Ascending aorta (tissue), 2 donors: ENCODE results near the gene LILRB1. TPM values are rescaled to one million over a fixed set of nuclear protein-coding genes. Genes with fewer than 3 reads are reported as not detected.

Experiments used
- DNase-seq, 2 donors: peaks; one replicate each; pipeline ENCODE4 v3.0.0-alpha.2; 2019; ENCODE audit warnings: low spot score in 2 of 2
- H3K27ac ChIP-seq, 2 donors: fragments of 200-600 bp; sonication (generic); one replicate each; pipeline ENCODE4 v1.5.1; 2016 to 2017; ENCODE audit warnings: mild to moderate bottlenecking in 1 of 2
- H3K27me3 ChIP-seq: fragments of 200-600 bp; sonication (generic); one replicate; pipeline ENCODE4 v1.5.1; 2017
- H3K36me3 ChIP-seq, 2 donors: fragments of 200-600 bp; sonication (generic); one replicate each; pipeline ENCODE4 v1.5.1; 2016
- H3K4me1 ChIP-seq, 2 donors: fragments of 200-600 bp; sonication (generic); one replicate each; pipeline ENCODE4 v1.5.1; 2016 to 2017; ENCODE audit warnings: mild to moderate bottlenecking in 1 of 2
- H3K4me3 ChIP-seq, 2 donors: fragments of 200-600 bp; sonication (generic); one replicate each; pipeline ENCODE4 v1.5.1; 2016 to 2017; ENCODE audit warnings: mild to moderate bottlenecking in 1 of 2
- H3K9me3 ChIP-seq, 2 donors: fragments of 200-600 bp; sonication (generic); one replicate each; pipeline ENCODE4 v1.5.1; 2016
- CTCF ChIP-seq, 3 experiments: fragments of 200-600 bp in 2 of 3; fragments of 450-650 bp in 1 of 3; sonication (generic) in 2 of 3; IDR thresholded peaks; one replicate each; pipeline ENCODE4 v1.5.1; 2016 to 2019; ENCODE audit warnings: antibody characterized with exemption in 3 of 3, mild to moderate bottlenecking in 1 of 3, moderate library complexity in 1 of 3
- intact Hi-C: fragments of 100-400 bp; cut with DNase I; formaldehyde crosslinking; loops from one replicate; pipeline ENCODE4 v1.15.1; 2023
- total RNA-seq: library from RNA; depleted of rRNA; stranded (reverse); fragments of >200 nt; gene quantifications from one replicate; pipeline ENCODE4 v1.1.0, GENCODE V29; 2016

Gene LILRB1
- total RNA-seq, 1 donor from 2014 or later, result 2.7 TPM

- no peaks in the 10 kb centered on the region for H3K27me3 ChIP-seq
- H3K27ac ChIP-seq, result no peak overlapping the region
- intact Hi-C loops, result no loop called here
- H3K4me1 ChIP-seq, result no peaks in the 10 kb centered on the region
- H3K36me3 ChIP-seq, result no peaks in the 10 kb centered on the region
- TF ChIP-seq CTCF (IDR thresholded peaks at IDR 0.05), result no peak
- no peak for DNase-seq
- no peak overlapping the region for H3K4me3 ChIP-seq
- H3K9me3 ChIP-seq, result no peaks in the 10 kb centered on the region
Observed at GRCh38 chr19:54600212-54600611, 30.1 kb upstream of the LILRB1 start.

DNA sequence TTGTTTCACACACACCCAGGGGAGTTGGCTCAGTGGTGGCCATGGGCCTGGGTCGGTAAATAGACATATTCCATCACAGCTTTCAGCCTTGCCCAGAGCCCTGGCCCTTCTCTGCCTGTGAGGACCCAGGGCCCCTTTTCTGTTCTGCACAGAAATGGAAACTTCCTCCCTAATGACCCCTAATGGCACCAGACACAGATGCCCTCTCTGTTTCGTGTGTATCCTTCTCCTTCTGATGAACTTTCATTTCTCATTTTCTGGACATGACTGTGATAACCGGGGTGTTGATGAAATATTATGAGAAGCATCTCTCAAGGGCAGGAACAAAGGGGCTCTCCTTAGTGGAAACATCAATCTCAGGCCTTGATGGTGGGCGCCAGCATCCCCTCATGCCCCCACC, 24.1 kb upstream of the LILRB1 start:
- peaks cover 0 to 3% of the 10 kb centered on the region in 2 donors for H3K9me3 ChIP-seq
- no peak for TF ChIP-seq CTCF (IDR thresholded peaks at IDR 0.05)
- H3K27ac ChIP-seq, result no peak overlapping the region
- intact Hi-C loops, result no loop called here
- H3K4me3 ChIP-seq, result no peak overlapping the region
- no peaks in the 10 kb centered on the region for H3K27me3 ChIP-seq
- no peak for DNase-seq
- H3K4me1 ChIP-seq, result no peaks in the 10 kb centered on the region
- H3K36me3 ChIP-seq, result no peaks in the 10 kb centered on the region

DNA sequence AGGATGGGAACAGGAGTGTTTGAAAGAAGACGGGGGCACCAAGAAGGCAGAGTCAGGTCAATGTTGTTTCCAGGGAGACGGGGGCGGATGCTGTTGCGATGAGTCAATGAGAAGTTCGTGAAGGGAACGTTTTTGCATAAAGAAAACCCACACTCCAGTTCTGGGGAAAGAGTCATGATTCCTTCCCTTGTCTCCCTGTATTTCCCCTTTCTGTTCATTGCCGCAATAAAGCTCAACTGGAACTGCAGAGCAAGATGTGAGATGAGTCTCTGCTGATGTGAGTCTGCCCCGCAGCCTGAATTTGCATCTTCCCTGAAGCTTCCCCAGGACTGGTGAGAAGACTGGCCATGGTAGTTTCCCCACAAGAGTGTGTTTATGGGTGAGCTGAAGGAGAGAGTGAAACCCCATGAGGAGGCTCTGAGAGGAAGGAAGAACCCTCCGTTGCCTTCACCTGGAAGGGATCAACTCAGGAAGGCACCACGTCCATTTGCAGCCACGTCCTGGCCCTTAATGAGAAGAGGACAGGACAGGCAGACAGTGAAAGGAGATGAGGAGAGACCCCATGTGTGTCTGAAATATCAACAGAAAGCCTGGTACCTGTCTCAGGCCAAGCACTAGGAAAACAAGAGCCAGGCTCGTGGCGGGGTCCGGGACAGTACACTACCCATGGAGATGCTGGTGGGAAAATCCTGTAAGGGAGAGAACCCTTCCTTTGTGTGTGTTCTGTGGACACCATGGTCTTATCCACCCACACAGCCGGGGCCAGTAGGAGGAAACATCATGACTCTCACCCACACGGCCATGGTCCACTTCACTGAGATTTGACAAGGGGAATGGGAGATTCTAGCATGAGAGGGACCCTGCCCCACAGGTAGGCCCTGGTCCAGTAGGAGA, 23.1 kb upstream of the LILRB1 start:
- Histone ChIP-seq H3K27me3 (no peaks in the 10 kb centered on the region), H3K4me3 (no peak overlapping the region), H3K9me3 (peaks cover 0 to 3% of the 10 kb centered on the region in 2 donors), H3K27ac (no peak overlapping the region), H3K36me3 (no peaks in the 10 kb centered on the region), H3K4me1 (no peaks in the 10 kb centered on the region)
- no peak for DNase-seq
- TF ChIP-seq CTCF (IDR thresholded peaks at IDR 0.05), result no peak
- intact Hi-C loops, result no loop called here

DNA sequence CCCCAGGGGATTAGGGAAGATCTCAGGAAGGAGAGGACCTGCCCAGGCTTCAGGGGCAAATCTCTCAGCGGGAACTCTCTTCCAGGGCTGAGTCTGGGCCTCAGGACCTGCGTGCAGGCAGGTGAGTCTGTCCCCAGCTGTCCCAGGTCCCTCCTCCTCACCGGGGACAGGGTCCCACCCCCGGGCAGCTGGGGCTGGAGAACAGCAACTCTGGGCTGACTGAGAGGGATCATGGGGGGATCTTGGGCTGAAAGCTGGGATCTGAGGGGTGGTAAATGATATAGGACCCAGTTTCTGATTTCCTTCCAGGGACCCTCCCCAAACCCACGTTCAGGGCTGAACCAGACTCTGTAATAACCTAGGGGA, 22.5 kb upstream of the LILRB1 start:
- H3K36me3 ChIP-seq, result no peaks in the 10 kb centered on the region
- no peak overlapping the region for H3K4me3 ChIP-seq
- no peak for TF ChIP-seq CTCF (IDR thresholded peaks at IDR 0.05)
- no peaks in the 10 kb centered on the region for H3K4me1 ChIP-seq
- intact Hi-C loops, result no loop called here
- no peaks in the 10 kb centered on the region for H3K27me3 ChIP-seq
- no peak for DNase-seq
- H3K9me3 ChIP-seq, result peaks cover 0 to 3% of the 10 kb centered on the region in 2 donors
- H3K27ac ChIP-seq, result no peak overlapping the region

DNA sequence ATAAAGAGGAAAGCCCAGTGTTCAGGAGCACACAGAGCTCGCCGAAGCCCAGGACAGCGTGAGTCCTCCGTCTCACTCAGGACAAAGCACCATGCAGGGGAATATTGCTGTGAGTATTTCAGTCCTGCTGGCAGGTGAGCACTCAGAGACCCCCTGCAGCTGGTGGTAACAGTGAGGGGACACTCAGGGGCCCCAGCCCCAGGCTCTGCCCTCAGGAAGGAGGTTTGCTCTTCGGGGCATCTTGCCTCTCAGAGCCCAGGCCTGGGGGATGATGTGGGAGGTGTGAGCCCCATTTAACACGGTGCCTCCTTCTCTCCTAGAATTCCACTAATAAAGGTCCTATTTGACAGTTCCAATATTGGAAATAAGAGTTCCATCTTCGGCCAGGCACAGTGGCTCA, 22.1 kb upstream of the LILRB1 start:
- Histone ChIP-seq H3K9me3 (peaks cover 0 to 3% of the 10 kb centered on the region in 2 donors), H3K4me1 (no peaks in the 10 kb centered on the region), H3K27ac (no peak overlapping the region), H3K4me3 (no peak overlapping the region), H3K36me3 (no peaks in the 10 kb centered on the region), H3K27me3 (no peaks in the 10 kb centered on the region)
- no peak for TF ChIP-seq CTCF (IDR thresholded peaks at IDR 0.05)
- no peak for DNase-seq
- intact Hi-C loops, result no loop called here
